ENCODE measurements around the gene HEY2.
A peak's percentile ranks its signal among the peaks of the same experiment; 100 is the strongest.
"Not testable (repeated sequence)": the region's sequence is repeated elsewhere in the genome, so short reads cannot be mapped to it uniquely, and the experiment has no call there.

HEY2 gene

GRCh38 chr6:125749173-125749864 lies at the start of gene HEY2:
Gene HEY2, plus strand, starts transcription at chr6:125749632. Its CDS starts 145 bp downstream, at chr6:125749777.
- DNase-seq (ENCODE audit: low read depth in 2 of 2) = peak; percentile 62 to 77

DNA sequence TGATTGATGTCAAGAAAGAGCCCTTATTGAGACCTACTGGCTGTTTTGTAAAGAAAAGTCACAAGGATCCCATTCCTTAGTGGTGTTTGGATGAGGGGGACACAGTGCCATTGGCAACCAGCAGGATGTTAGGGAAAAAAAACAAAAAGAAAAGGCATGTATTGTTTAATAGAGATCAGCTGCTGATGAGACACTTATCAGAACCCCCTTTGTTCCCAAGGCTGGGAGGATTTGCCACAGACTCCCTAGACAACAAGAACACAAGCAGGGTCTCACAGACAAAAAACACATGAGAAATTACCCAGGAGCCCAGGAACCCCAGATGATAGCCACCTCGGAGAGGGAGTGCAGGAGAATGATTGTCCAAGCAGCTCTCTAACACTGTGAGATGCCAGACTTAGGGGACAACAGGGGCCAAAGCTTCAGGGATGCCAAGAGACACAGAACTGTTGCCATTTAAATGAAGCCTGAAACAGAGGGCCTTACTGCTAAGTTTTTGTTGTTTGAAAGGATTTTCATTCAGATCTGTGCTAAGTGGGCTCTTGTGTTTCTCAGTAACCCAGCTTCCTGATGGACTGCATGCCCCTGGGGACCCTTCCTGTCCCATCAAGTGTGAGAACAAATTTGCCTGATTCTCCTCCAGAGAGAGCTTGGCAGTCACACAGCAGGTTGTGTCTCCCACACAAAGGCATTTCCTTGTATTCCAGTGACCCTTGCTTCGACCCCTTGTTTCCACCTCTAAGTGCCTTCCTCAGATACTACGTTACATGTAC lies 48.7 kb upstream of the HEY2 start:
- DNase-seq (ENCODE audit: low read depth in 2 of 2) = no peak

GRCh38 chr6:125701354-125701668 lies 48.1 kb upstream of the HEY2 start:
- no peak for DNase-seq (ENCODE audit: low read depth in 2 of 2)

- DNase-seq (ENCODE audit: low read depth in 2 of 2) = not testable (repeated sequence)
Measured at GRCh38 chr6:125703882-125704281, 45.5 kb upstream of the HEY2 start.

DNA sequence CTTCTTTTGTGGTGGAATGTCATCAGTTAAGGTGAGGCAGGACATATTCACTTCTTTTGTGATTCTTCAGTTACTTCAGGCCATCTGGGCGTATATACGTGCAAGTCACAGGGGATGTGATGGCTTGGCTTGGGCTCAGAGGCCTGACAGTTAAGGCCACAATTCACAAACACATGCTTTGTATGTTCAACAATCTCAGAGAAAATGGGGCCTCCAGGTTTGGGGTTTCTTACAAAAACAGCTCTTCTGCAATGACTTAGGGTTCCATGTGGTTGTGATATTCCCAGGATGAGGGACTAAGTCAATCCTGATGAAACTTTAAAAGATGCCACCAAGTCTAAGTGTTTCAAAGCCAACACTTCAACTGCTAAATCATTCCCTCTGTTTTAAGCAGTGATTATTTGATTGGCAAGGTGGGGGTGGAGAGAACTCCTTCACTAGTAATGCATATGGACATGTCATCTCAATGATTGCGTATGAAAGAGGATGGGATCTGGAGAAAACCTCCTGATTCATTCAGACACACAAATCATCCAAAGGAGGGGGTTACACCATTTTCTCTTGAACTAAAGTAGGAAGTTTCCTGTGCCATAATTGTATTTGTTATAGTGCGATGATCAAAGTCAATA lies 41.7 kb upstream of the HEY2 start:
- DNase-seq (ENCODE audit: low read depth in 2 of 2) = no peak

DNA sequence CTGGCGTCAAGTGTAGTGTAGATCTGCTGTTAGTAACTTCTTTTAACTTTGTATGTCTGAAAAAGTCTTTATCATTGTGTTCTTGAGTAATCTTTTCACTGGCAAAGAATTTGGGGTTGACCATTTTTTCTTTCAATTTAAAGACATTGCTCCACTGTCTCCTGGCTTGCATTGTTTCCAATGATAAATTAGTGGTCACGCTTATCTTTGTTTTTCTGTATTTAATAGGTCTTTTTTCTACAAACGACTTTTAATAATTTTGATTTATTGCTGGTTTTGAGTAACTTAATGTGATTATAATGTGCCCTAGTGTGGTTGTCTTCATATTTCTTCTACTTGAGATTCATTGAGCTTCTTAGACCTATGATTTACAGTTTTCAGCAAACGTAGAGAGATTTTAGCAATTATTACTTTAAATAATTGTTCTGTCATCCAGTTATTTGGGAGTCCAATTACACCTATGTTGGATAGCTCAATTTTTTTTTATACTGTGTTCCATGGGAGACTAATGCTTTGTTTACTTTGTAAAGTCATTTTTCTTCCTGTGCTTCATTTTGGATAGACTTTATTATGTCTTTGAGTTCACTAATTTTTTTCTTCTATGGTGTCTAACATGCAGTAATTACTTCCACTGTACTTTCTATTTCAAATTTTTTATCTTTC lies 38.3 kb upstream of the HEY2 start:
- no peak for DNase-seq (ENCODE audit: low read depth in 2 of 2)

GRCh38 chr6:125714441-125715090 lies 34.9 kb upstream of the HEY2 start:
- DNase-seq (ENCODE audit: low read depth in 2 of 2) = no peak

DNA sequence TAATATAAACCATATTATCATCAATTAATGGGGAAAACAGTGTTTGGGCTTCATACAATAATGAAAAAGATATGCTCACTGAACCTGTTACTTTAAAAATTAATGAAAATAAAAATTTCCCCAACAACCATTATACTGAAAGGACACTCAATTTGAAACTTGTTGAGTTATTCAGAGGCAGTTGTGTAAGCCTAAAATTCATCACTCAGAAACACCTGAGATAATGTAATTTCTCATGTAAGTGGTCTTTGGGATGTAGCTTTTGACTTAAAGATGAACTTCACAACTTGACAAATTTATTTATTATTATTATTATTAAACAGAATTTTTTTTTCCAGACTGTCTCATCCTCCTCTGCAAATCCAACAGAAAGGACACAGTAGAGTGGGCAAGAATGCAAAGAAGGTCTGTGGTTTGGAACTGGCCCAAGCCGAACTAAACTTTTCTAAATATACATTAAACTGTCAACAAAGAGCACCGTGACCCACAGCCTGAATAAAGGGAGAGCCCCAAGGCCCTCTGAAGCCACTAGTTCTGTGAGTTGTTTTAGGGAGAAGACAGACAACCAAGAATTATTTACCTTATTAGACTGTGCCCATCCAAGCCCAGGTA lies 32.2 kb upstream of the HEY2 start:
- DNase-seq (ENCODE audit: low read depth in 2 of 2) = no peak

GRCh38 chr6:125718109-125718508 lies 31.3 kb upstream of the HEY2 start:
- no peak for DNase-seq (ENCODE audit: low read depth in 2 of 2)

GRCh38 chr6:125722886-125723285 lies 26.5 kb upstream of the HEY2 start:
- no peak for DNase-seq (ENCODE audit: low read depth in 2 of 2)

DNA sequence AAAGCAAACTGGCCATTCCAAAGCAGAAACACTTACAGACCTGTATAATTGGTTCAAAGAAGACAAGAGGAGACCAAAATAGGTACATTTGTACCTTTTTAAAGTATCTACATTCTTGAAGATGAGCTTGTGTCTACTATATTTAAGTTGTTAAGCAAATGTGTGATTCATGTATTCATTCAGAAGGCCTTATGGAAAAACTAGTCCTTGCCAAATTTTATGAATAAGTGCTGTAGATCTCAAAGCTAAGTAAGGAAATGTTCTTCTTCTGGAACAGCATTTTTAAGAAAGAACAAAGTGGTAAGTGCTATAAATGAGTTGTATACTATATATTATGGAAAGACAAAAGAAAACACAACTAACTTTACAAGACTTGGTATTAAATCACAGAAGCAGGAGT lies 22.2 kb upstream of the HEY2 start:
- DNase-seq (ENCODE audit: low read depth in 2 of 2) = no peak

DNA sequence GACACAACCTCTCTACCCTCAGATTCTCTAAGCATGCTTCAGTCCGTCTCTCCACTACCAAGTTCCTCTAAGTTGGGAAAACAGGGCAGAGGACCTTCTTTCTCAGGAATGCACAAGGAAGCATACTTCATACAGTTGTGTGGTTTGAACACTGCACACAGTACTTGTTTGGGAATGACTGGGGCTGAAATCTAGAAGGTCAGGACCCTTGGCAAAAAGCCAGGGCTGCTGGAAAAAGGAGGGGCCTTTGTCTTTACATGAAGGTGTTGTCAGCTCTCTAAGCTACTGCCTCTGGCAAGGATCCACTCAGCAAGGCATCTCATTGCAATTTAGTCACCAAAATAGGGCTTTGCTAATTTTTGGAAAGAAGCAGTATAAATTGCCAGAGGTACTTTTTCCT lies 20.7 kb upstream of the HEY2 start:
- DNase-seq (ENCODE audit: low read depth in 2 of 2) = no peak

DNA sequence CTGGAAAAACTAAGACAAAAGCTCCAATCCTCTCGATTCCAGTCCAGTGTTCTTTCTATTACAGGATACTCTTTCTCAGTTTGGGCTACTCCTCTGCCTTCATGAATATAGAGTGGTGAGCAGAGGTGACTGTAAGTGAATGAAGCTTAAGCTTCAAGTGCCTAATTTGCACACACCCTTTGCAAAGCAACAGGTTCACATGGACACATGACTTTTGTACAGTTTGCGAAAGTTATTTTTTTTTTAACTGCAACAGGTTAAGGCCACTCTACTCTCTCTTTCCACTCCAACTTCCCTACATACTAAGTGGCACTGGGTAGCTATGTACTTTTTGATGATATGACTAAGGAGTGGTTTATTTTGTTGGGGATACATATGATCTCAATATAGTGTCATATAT lies 19.4 kb upstream of the HEY2 start:
- DNase-seq (ENCODE audit: low read depth in 2 of 2) = no peak

DNA sequence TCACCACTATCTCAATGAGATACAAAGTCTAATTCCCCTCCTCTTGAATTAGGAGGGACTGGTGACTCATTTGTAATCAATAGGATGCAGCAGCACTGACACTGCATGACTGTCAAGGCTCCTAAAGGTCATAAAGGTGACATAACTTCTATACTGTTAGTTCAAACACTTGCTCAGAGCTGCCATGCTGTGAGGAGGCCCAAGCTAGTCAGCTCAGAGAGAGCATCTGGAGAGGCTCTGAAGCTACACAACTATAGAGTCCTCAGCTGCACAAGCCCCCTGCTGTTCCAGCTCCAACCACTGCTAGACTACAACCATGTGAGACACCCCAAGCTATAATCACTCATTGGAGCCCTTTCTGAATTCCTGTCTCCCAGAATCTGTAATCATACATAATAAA lies 17.0 kb upstream of the HEY2 start:
- no peak for DNase-seq (ENCODE audit: low read depth in 2 of 2)

GRCh38 chr6:125733516-125734300 lies 15.7 kb upstream of the HEY2 start:
- no peak for DNase-seq (ENCODE audit: low read depth in 2 of 2)

DNA sequence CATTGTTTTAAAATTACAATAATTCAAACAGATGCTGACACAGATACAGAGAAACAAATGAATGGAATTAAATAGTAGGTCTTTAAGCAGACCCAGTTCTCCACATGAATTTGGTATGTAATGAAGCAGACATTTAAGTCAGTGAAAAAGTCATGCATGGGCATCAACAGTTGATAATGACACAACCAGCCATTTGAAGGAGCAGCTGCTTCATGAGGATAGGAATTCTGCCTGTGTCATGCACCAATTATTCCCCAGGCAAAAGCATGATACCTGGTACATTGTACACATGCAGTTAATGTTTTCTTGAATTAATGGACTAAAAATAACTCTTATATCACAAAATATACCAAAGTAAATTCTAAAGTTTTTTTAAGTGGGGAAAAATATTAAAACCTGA lies 11.2 kb upstream of the HEY2 start:
- no peak for DNase-seq (ENCODE audit: low read depth in 2 of 2)

DNA sequence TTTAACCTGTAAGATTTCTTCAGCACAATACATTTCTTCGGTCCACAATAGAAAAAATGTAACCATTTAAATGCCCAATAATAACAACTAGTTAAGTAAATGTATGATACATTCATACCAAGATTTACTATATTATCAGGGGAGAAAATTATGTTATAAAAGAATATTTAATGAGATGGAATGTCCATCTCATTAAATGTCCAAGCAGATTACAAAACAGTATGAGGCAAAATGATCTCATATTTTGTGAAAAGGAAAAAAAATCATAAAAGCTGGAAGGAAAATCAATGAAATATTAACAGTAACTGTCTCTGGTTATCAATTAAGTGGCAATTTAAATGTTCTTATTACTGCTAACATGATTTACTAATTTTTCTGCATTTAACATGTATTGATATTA lies 10.1 kb upstream of the HEY2 start:
- no peak for DNase-seq (ENCODE audit: low read depth in 2 of 2)

DNA sequence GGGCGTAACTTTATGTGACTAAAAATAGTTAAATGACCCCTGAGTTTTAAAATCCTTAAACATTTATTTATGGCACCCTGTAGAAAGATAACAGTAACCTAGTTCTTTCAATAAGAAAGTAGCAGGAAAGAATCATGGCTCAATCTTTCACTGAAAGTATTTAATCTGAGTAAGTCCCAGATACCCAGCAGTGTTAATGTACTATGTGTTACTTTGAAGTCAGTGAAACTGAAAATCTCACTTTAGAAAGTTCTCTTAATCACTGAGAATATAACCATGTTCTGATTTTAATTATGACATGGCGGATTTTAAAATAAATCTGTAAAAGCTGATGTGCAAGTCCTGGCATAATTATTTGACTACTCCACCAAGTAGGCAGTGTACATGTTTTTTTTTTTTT lies 8.1 kb upstream of the HEY2 start:
- DNase-seq (ENCODE audit: low read depth in 2 of 2) = no peak

GRCh38 chr6:125742024-125742423 lies 7.4 kb upstream of the HEY2 start:
- no peak for DNase-seq (ENCODE audit: low read depth in 2 of 2)

DNA sequence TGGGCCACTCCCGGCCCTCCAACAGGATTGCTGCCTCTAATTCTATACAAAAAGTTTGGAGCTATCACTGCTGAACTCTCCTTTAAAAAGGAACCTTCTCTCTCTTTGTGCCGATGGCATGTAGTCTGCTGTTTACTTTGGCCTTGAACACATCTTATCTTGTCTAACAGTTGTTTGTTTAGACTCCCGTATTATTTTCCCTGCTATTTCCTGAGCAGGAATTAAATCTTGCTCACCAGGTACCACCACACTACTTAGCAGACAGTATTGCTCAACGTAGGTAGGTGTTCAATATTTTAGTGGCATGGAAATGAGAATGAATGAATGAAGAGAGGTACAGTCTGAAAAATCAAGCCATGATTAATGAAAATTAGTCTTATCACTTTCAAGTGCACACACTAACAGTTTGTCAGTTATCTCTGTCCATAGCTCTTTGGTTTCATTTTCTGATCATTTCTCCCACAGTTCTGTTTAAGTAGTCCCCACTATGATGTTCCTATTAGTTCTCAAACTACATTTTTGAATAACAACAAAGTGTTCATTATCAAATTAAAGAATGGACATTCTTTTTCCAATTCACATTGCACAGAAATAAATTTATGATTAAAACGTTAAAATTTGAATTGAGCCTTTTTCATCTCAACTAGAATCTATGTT lies 6.8 kb upstream of the HEY2 start:
- DNase-seq (ENCODE audit: low read depth in 2 of 2) = no peak

Measured in stimulated activated CD8-positive, alpha-beta memory T cell treated with anti-CD3 and anti-CD28 coated beads, Interleukin-15, amount 100 ng/mL, for 4 hours (primary cell).